Endothelial cell of umbilical vein (primary cell): Measurements from ENCODE around the gene AP5M1. TPM values are rescaled to one million over a fixed set of nuclear protein-coding genes. Genes with fewer than 3 reads are reported as not detected.

ENCODE experiments used
- BruUV-seq: library from RNA; stranded (reverse); fragments of 400-500 nt; replicated peaks from 2 replicates; lab custom pipeline; 2021; lab: Mats Ljungman, UMichigan
- CTCF ChIA-PET: fragments of 300-600, 350-600 bp; sonication (Branson Sonifier 250); formaldehyde crosslinking; loops from one replicate; lab custom pipeline; 2021; ENCODE audit warnings: antibody characterized with exemption, inconsistent platforms; lab: Charles Lee
- POLR2A ChIA-PET: fragments of 300-600, 350-600 bp; sonication (Branson Sonifier 250); formaldehyde crosslinking; loops from one replicate; lab custom pipeline; 2021; ENCODE audit warnings: antibody characterized with exemption, inconsistent platforms; lab: Charles Lee
- DNase-seq: peaks from one replicate; pipeline ENCODE4 v3.0.0-alpha.2; 2011; ENCODE audit warnings: low read depth, low spot score
- FAIRE-seq: peaks from 2 replicates; lab custom pipeline; 2011; peaks lifted over from hg19 to GRCh38; lab: Jason Lieb, UNC
- H2AFZ ChIP-seq: 2 replicates; pipeline ENCODE4 v1.6.0; 2012; ENCODE audit warnings: low read depth, low read length, control low read depth, inconsistent platforms
- H3K27ac ChIP-seq: 2 replicates; pipeline ENCODE4 v1.5.1; 2011; ENCODE audit warnings: low read depth, mild to moderate bottlenecking, control low read depth, low read length, moderate library complexity; ENCODE audit not compliant: insufficient read depth
- H3K27me3 ChIP-seq, 2 experiments: 2 replicates each; pipeline versions ENCODE4 v1.6.0 to v1.6.1; 2011; ENCODE audit warnings: low read length in 2 of 2, mixed read lengths in 1 of 2; ENCODE audit not compliant: control insufficient read depth in 2 of 2, insufficient read depth in 2 of 2
- H3K36me3 ChIP-seq, 2 experiments: 2 replicates in 1 of 2; 3 replicates in 1 of 2; pipeline ENCODE4 v1.5.1; 2011; ENCODE audit warnings: low read length in 2 of 2, mild to moderate bottlenecking in 1 of 2, moderate library complexity in 1 of 2; ENCODE audit not compliant: control insufficient read depth in 2 of 2, insufficient read depth in 2 of 2; ENCODE audit errors: extremely low read depth in 1 of 2
- H3K4me1 ChIP-seq: 3 replicates; pipeline ENCODE4 v1.5.1; 2011; ENCODE audit warnings: mild to moderate bottlenecking, low read length; ENCODE audit not compliant: control insufficient read depth, insufficient read depth; ENCODE audit errors: extremely low read depth
- H3K4me2 ChIP-seq: 2 replicates; pipeline ENCODE4 v1.6.1; 2011; ENCODE audit warnings: low read length, control low read depth, mixed read lengths; ENCODE audit not compliant: insufficient read depth
- H3K4me3 ChIP-seq, 3 experiments: fragments of 200-600 bp in 1 of 3; sonication (generic), shearing (Covaris generic) in 1 of 3; replicated peaks in 1 of 3; 2 replicates each; pipeline ENCODE4 v1.5.1; 2011 to 2016; ENCODE audit warnings: control low read depth in 3 of 3, low read length in 3 of 3, mild to moderate bottlenecking in 2 of 3, inconsistent platforms in 1 of 3, low read depth in 1 of 3, moderate library complexity in 1 of 3; ENCODE audit not compliant: insufficient read depth in 1 of 3
- H3K79me2 ChIP-seq: 2 replicates; pipeline ENCODE4 v1.6.0; 2012; ENCODE audit warnings: low read length, inconsistent platforms; ENCODE audit not compliant: control insufficient read depth, insufficient read depth
- H3K9ac ChIP-seq: replicated peaks from 2 replicates; pipeline ENCODE3; 2011; ENCODE audit warnings: low read length, control low read depth; ENCODE audit not compliant: insufficient read depth; ENCODE audit errors: extremely low read depth
- H3K9me1 ChIP-seq: replicated peaks from 3 replicates; pipeline ENCODE4 v1.6.0; 2011; ENCODE audit warnings: mild to moderate bottlenecking, low read length; ENCODE audit not compliant: control insufficient read depth, insufficient read depth; ENCODE audit errors: extremely low read depth
- H3K9me3 ChIP-seq: replicated peaks from 2 replicates; pipeline ENCODE4 v1.5.1; 2012; ENCODE audit warnings: low read length, inconsistent platforms; ENCODE audit not compliant: control insufficient read depth, insufficient read depth
- H4K20me1 ChIP-seq: replicated peaks from 2 replicates; pipeline ENCODE3; 2011; ENCODE audit warnings: mild to moderate bottlenecking, low read length; ENCODE audit not compliant: control insufficient read depth, insufficient read depth; ENCODE audit errors: extremely low read depth
- EZH2 ChIP-seq: IDR thresholded peaks from 2 replicates; pipeline ENCODE4 v1.6.1; 2012; ENCODE audit warnings: borderline replicate concordance, low read depth, mild to moderate bottlenecking, moderate library complexity, low read length, inconsistent platforms; ENCODE audit not compliant: severe bottlenecking
- FOS ChIP-seq: IDR thresholded peaks from 2 replicates; pipeline ENCODE4 v1.6.1; 2011; ENCODE audit warnings: mild to moderate bottlenecking, low read length, moderate library complexity, borderline replicate concordance; ENCODE audit not compliant: insufficient read depth
- GATA2 ChIP-seq: IDR thresholded peaks from 2 replicates; pipeline ENCODE4 v1.7.0; 2011; ENCODE audit warnings: low read depth, mild to moderate bottlenecking, moderate library complexity, mixed read lengths, low read length; ENCODE audit not compliant: insufficient read length, insufficient read depth
- JUN ChIP-seq: IDR thresholded peaks from 2 replicates; pipeline ENCODE4 v1.6.1; 2011; ENCODE audit warnings: borderline replicate concordance, low read depth; ENCODE audit not compliant: insufficient read length, insufficient read depth
- MYC ChIP-seq: IDR thresholded peaks from one replicate; pipeline ENCODE4 v1.6.1; 2011; ENCODE audit warnings: mild to moderate bottlenecking, low read depth, low read length
- POLR2A ChIP-seq: IDR thresholded peaks from 2 replicates; pipeline ENCODE4 v1.6.1; 2012; ENCODE audit warnings: low read depth, mild to moderate bottlenecking, control low read depth, low read length
- POLR2AphosphoS5 ChIP-seq: IDR thresholded peaks from 2 replicates; pipeline ENCODE4 v1.6.1; 2012; ENCODE audit warnings: low read depth, mild to moderate bottlenecking, control low read depth, low read length, moderate library complexity; ENCODE audit not compliant: insufficient read depth
- dilution Hi-C: fragments of 300-500 bp; cut with MboI; formaldehyde crosslinking; loops from one replicate; pipeline ENCODE4 v1.15.0; 2019; ENCODE audit warnings: low sequenced_read_pairs; ENCODE audit not compliant: extremely low pct_ligation_motif_present
- intact Hi-C: fragments of 100-400 bp; cut with micrococcal nuclease; formaldehyde crosslinking; loops from one replicate; pipeline ENCODE4 v1.10.0; 2022
- polyA plus RNA-seq, 4 experiments: library from polyadenylated mRNA; depleted of rRNA in 3 of 4; stranded (reverse) in 3 of 4; unstranded in 1 of 4; fragments of >200 nt; gene quantifications; 2 replicates each; pipeline versions ENCODE4 v1.2.1 to v1.2.3, GENCODE V29; 2011 to 2012; ENCODE audit warnings: missing spikeins in 1 of 4
- total RNA-seq: library from RNA; stranded (reverse); gene quantifications from 2 replicates; pipeline ENCODE4 v1.2.3, GENCODE V29; 2021
- TF ChIP-seq, protein P1 (sequence below): IDR thresholded peaks from 2 replicates; pipeline ENCODE4 v1.6.1; 2011; ENCODE audit not compliant: insufficient read depth, insufficient read length
- TF ChIP-seq, protein P2 (sequence below), 2 donors: IDR thresholded peaks; 1 replicate in 1 of 2; 2 replicates in 1 of 2; pipeline ENCODE4 v1.5.1; 2011; ENCODE audit warnings: low read length in 2 of 2, mild to moderate bottlenecking in 2 of 2, moderate library complexity in 2 of 2, control low read depth in 1 of 2, inconsistent platforms in 1 of 2, low read depth in 1 of 2; ENCODE audit not compliant: insufficient read depth in 1 of 2; ENCODE audit errors: extremely low read depth in 1 of 2

AP5M1 gene
- total and polyA plus RNA-seq, 2 donors (not counting 3 experiments of a cell fraction or from before 2014, with no cell fraction given): 14.8 to 38.7 TPM

DNA sequence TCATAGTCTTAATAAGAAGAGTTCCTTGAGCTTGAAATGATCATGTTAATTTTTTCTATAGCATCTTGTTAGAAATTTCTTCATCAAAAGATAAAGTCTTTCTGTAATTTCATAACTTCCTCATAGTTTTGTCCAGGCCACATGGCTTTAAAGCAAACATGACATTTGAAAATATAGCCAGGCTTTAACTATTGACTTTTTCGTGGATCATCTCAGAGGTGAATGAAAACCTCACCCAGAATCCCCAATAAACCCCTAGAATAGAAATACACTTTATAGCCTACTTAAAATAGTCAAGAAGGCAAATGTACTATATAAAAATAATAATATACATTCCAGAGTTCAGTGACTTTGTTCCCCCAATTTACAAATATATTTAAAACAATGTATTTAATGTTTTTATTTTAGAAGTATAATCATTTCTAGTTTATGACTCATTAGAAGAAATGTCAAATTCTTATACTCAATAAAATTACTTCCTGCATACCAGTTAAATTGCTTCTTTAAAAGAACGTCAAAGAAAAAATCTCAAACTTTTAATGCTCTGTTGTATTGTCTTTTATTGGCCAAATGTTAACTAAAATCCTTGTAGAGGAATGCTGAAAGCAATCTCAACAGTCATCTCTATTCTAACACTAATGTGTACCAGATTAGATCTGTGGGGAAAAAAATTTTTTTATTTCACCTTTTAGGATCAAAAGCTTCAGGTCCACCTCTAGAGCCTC lies 21.7 kb upstream of the AP5M1 start:
- FAIRE-seq: no peak
- Histone ChIP-seq H3K9me3 (no peaks in the 10 kb centered on the region), H3K9ac (no peak overlapping the region), H3K27ac (no peak overlapping the region), H4K20me1 (peaks cover 4% of the 10 kb centered on the region), H3K9me1 (no peaks in the 10 kb centered on the region), H3K27me3 (no peaks in the 10 kb centered on the region), H3K4me2 (no peak overlapping the region), H3K4me1 (peaks cover 12% of the 10 kb centered on the region), H2AFZ (no peak overlapping the region), H3K79me2 (peaks cover 39% of the 10 kb centered on the region), H3K36me3 (peaks cover 0 to 9% of the 10 kb centered on the region in 2 experiments), H3K4me3 (no peak overlapping the region)
- CTCF ChIA-PET: no interaction called here
- intact Hi-C loops (no loop called here), dilution Hi-C loops (no loop called here)
- no TSS peak for BruUV-seq
- TF ChIP-seq GATA2 (no peak), POLR2A (no peak), JUN (no peak), FOS (no peak), POLR2AphosphoS5 (no peak), MYC (no peak), EZH2 (no peak)
- TF ChIP-seq, protein P1, sequence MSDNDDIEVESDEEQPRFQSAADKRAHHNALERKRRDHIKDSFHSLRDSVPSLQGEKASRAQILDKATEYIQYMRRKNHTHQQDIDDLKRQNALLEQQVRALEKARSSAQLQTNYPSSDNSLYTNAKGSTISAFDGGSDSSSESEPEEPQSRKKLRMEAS: no peak
- TF ChIP-seq, protein P2, sequence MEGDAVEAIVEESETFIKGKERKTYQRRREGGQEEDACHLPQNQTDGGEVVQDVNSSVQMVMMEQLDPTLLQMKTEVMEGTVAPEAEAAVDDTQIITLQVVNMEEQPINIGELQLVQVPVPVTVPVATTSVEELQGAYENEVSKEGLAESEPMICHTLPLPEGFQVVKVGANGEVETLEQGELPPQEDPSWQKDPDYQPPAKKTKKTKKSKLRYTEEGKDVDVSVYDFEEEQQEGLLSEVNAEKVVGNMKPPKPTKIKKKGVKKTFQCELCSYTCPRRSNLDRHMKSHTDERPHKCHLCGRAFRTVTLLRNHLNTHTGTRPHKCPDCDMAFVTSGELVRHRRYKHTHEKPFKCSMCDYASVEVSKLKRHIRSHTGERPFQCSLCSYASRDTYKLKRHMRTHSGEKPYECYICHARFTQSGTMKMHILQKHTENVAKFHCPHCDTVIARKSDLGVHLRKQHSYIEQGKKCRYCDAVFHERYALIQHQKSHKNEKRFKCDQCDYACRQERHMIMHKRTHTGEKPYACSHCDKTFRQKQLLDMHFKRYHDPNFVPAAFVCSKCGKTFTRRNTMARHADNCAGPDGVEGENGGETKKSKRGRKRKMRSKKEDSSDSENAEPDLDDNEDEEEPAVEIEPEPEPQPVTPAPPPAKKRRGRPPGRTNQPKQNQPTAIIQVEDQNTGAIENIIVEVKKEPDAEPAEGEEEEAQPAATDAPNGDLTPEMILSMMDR (IDR thresholded peaks at IDR 0.05; ENCODE audit: extremely low read depth in 1 of 2, insufficient read depth in 1 of 2, low read depth in 1 of 2, low read length in 2 of 2): no peak
- POLR2A ChIA-PET: no interaction called here
- no peak for DNase-seq
